ENCODE measurements around the gene DNAH17.
"Not testable (repeated sequence)": the region's sequence is repeated elsewhere in the genome, so short reads cannot be mapped to it uniquely, and the experiment has no call there.

The DNAH17 gene

DNA sequence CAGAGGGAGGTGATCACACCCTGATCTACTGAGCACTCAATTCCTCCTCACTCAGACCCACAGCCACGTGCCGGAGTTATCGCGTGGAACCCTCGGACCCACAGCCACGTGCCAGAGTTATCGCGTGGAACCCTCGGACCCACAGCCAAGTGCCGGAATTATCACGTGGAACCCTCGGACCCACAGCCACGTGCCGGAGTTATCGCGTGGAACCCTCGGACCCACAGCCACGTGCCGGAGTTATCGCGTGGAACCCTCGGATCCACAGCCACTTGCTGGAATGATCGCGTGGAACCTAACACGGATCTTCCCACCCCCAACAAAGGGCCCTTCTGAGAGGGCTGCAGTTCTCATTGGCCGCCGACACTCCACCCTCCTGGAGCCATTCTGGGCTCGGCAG is 101.0 kb downstream of the DNAH17 start:
- no peak for DNase-seq (ENCODE audit: low spot score)

DNA sequence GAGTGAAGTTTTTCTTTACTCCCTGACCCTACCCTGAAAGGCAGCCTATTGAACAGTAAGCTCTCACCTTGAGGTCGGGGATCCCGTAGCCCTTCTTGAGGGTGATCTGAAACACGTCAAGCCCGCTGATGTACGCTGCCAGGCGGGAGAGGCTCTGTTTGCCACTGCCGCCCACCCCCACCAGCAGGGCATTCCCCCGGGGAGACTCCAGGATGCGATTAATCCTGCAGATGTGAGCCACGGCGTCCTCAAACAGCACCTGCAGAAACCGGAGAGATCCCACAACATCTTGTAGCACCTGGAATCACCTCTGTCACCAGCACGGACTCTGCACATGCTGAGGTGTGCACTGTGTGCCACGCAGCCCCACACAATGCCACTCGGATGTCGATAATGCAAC is 102.0 kb downstream of the DNAH17 start:
- DNase-seq (ENCODE audit: low spot score), result no peak

- DNase-seq (ENCODE audit: low spot score), result no peak
These were observed 102.5 kb downstream of the DNAH17 start for GRCh38 chr17:78474614-78475146.

- DNase-seq (ENCODE audit: low spot score), result no peak
These were observed 103.1 kb downstream of the DNAH17 start for GRCh38 chr17:78473951-78474613.

- no peak for DNase-seq (ENCODE audit: low spot score)
These were observed 104.9 kb downstream of the DNAH17 start for GRCh38 chr17:78472035-78472905.

GRCh38 chr17:78471635-78472034 is 105.6 kb downstream of the DNAH17 start:
- DNase-seq (ENCODE audit: low spot score), result no peak

- no peak for DNase-seq (ENCODE audit: low spot score)
These were observed 107.8 kb downstream of the DNAH17 start for GRCh38 chr17:78469443-78469842.

GRCh38 chr17:78468366-78468765 is 108.8 kb downstream of the DNAH17 start:
- DNase-seq (ENCODE audit: low spot score), result no peak

GRCh38 chr17:78466786-78467715 is 110.1 kb downstream of the DNAH17 start:
- DNase-seq (ENCODE audit: low spot score), result no peak

GRCh38 chr17:78466109-78466785 is 110.9 kb downstream of the DNAH17 start:
- DNase-seq (ENCODE audit: low spot score), result not testable (repeated sequence)

DNA sequence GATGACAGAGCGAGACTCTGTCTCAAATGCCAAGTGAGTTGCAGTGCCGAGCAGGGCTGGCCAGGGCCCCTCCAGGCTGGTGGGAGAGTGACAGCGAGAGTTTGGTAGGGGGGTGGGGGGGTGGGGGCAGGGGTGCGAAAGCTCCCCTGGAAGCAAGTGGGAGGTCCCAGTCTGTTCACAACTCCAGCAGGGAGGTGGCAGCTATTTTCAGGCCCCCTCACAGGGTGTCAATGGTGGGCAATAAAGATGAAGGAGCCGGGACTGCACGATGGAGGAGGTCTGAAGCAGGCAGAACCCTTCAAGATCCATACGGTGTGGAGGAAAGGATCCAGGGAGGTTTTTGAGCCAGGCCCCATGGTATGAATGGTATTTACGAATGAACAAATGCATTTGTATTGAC is 115.0 kb downstream of the DNAH17 start:
- no peak for DNase-seq (ENCODE audit: low spot score)

DNA sequence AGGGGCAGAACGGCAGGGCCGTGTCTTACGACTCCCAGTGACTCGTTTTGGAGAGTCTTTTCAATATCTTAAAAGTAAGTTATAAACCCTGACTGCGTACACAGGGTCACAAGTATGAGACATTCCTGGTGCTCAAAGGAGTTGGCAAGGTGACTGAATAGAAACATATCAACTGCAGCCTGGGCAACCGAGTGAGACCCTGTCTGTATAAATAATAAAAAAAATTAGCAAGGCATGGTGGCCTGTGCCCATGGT is 115.5 kb downstream of the DNAH17 start:
- no peak for DNase-seq (ENCODE audit: low spot score)

GRCh38 chr17:78460951-78461798 is 116.0 kb downstream of the DNAH17 start:
- DNase-seq (ENCODE audit: low spot score), result no peak

- DNase-seq (ENCODE audit: low spot score), result no peak
These were observed 117.0 kb downstream of the DNAH17 start for GRCh38 chr17:78460176-78460675.

DNA sequence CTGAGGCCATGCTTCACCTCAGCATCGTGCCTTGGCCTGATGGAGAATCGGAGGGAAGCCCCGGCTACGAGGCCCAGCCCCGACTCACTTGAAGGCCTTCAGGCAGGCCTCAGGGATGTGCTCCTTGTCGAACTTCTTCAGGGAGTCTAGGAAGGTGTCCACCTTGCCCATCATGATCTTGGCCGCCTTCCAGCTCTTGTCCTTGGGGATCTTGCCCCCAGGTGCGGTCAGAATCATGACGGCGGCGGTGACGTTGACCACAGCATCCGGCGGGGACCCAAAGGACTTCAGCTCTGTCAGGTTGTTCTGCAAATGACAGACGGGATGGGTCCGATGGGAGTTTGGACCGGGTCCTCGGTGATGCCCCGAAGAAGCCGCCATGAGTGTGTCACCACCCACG is 117.5 kb downstream of the DNAH17 start:
- DNase-seq (ENCODE audit: low spot score), result no peak

DNA sequence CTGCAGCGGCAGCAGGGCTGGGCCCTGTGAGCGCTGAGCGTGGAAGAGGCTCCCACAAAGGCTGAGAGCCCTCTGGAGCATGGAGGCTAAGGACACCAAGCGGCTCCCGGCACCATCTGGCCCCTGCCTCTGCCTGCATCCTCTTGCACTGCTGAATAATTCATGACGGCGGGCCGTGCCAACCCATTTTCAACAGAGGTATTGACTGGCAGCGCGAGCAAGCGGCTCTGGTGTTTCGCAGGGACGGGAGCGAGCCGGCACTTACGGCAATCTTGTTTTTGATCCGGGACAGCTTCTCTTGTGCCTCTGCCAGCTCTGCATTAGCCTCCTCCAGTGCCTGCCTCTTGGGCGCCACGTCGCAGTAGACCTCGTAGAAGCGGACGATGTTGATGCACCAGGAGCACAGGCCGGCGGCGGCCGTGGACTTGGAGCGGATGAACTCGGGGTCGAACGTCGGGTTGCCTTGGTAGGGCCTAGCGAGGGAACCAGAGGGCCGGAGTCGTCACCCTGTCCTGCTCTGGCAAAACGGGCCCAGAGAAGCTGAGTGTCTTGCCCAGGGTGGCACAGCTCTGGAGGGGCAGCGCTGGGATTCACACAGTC is 118.4 kb downstream of the DNAH17 start:
- DNase-seq (ENCODE audit: low spot score), result no peak

- DNase-seq (ENCODE audit: low spot score), result no peak
These were observed 119.1 kb downstream of the DNAH17 start for GRCh38 chr17:78458091-78458490.

GRCh38 chr17:78454346-78454745 is 122.8 kb downstream of the DNAH17 start:
- DNase-seq (ENCODE audit: low spot score), result no peak

GRCh38 chr17:78451753-78452152 is 125.4 kb downstream of the DNAH17 start:
- DNase-seq (ENCODE audit: low spot score), result no peak

- DNase-seq (ENCODE audit: low spot score), result no peak
These were observed 126.4 kb downstream of the DNAH17 start for GRCh38 chr17:78450696-78451345.

Data from germinal center (tissue), 1 donor.